ENCODE results near the gene CLEC4E.
A peak's percentile ranks its signal among the peaks of the same experiment; 100 is the strongest.

Gene CLEC4E

GRCh38 chr12:8549381-8549780, 8.7 kb upstream of the CLEC4E start:
- TF ChIP-seq CEBPB (IDR thresholded peaks at IDR 0.05) (no peak), TEAD4 (IDR thresholded peaks at IDR 0.05) (peak; percentile 48; the same call in 1 of the 2 replicates), USF1 (IDR thresholded peaks at IDR 0.05) (no peak), NFIC (IDR thresholded peaks at IDR 0.05) (peak; percentile 62), TCF12 (IDR thresholded peaks at IDR 0.05; ENCODE audit: low read depth) (peak; percentile 50; the same call in 1 of the 2 replicates), TAF1 (IDR thresholded peaks at IDR 0.05; ENCODE audit: low read depth) (no peak), EGR1 (IDR thresholded peaks at IDR 0.05) (no peak)

DNA sequence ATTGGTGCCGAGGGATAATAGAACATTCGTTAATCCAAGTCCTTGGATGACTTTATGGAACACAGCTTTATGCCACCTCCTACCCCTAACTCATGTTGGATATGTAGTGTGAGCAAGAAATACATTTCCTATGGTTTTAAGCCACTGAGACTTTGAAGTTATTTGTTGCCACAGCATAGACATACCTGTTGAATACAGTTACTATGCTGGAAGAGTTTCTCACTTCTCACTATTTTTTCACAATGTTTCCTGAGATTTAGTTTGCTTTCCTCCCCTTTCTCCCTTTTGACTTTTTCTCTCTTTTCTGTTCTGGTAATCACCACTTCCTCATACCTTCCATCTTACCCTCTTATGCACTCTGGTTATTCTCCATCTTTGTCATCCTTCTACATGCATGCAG, 7.5 kb upstream of the CLEC4E start:
- TF ChIP-seq FOXM1 (IDR thresholded peaks at IDR 0.05; ENCODE audit: borderline replicate concordance, low read depth) (no peak), TCF12 (IDR thresholded peaks at IDR 0.05; ENCODE audit: low read depth) (no peak), USF1 (IDR thresholded peaks at IDR 0.05) (no peak), RAD21 (IDR thresholded peaks at IDR 0.05; ENCODE audit: low read depth) (no peak), CEBPB (IDR thresholded peaks at IDR 0.05) (no peak), TEAD4 (IDR thresholded peaks at IDR 0.05) (no peak), TAF1 (IDR thresholded peaks at IDR 0.05; ENCODE audit: low read depth) (no peak), YY1 (IDR thresholded peaks at IDR 0.05; ENCODE audit: low read depth) (no peak), EP300 (IDR thresholded peaks at IDR 0.05; ENCODE audit: borderline replicate concordance) (no peak), EGR1 (IDR thresholded peaks at IDR 0.05) (no peak), CREB1 (IDR thresholded peaks at IDR 0.05; ENCODE audit: low read depth) (no peak)
- TF ChIP-seq, protein P1, sequence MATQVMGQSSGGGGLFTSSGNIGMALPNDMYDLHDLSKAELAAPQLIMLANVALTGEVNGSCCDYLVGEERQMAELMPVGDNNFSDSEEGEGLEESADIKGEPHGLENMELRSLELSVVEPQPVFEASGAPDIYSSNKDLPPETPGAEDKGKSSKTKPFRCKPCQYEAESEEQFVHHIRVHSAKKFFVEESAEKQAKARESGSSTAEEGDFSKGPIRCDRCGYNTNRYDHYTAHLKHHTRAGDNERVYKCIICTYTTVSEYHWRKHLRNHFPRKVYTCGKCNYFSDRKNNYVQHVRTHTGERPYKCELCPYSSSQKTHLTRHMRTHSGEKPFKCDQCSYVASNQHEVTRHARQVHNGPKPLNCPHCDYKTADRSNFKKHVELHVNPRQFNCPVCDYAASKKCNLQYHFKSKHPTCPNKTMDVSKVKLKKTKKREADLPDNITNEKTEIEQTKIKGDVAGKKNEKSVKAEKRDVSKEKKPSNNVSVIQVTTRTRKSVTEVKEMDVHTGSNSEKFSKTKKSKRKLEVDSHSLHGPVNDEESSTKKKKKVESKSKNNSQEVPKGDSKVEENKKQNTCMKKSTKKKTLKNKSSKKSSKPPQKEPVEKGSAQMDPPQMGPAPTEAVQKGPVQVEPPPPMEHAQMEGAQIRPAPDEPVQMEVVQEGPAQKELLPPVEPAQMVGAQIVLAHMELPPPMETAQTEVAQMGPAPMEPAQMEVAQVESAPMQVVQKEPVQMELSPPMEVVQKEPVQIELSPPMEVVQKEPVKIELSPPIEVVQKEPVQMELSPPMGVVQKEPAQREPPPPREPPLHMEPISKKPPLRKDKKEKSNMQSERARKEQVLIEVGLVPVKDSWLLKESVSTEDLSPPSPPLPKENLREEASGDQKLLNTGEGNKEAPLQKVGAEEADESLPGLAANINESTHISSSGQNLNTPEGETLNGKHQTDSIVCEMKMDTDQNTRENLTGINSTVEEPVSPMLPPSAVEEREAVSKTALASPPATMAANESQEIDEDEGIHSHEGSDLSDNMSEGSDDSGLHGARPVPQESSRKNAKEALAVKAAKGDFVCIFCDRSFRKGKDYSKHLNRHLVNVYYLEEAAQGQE (IDR thresholded peaks at IDR 0.05; ENCODE audit: low read depth) = no peak

DNA sequence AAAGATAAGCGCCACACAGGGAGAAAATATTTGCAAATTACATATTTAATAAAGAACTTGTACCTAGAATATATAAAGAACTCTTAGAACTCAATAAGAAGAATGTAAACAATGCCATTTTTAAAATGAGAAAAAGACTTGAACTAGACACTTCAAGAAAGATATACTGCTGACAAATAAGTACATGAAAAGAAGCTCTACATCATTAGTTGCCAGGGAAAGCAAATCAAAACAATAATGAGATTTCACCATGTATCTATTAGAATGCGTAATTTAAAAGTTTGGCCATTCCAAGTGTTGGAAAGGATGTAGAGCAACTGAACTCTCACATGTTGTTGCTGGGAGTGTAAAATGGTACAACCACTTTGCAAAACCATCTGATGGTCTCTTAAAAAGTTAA, 6.9 kb upstream of the CLEC4E start:
- no peak for TF ChIP-seq MAX (IDR thresholded peaks at IDR 0.05)
- TF ChIP-seq TAF1 (IDR thresholded peaks at IDR 0.05; ENCODE audit: low read depth) = no peak
- TF ChIP-seq TEAD4 (IDR thresholded peaks at IDR 0.05) = no peak
- no peak for TF ChIP-seq EP300 (IDR thresholded peaks at IDR 0.05; ENCODE audit: borderline replicate concordance)
- TF ChIP-seq RAD21 (IDR thresholded peaks at IDR 0.05; ENCODE audit: low read depth) = no peak
- TF ChIP-seq FOXM1 (IDR thresholded peaks at IDR 0.05; ENCODE audit: borderline replicate concordance, low read depth) = no peak
- no peak for TF ChIP-seq CREB1 (IDR thresholded peaks at IDR 0.05; ENCODE audit: low read depth)
- TF ChIP-seq, protein P1 (IDR thresholded peaks at IDR 0.05; ENCODE audit: low read depth) = no peak
- TF ChIP-seq YY1 (IDR thresholded peaks at IDR 0.05; ENCODE audit: low read depth) = no peak
- TF ChIP-seq EGR1 (IDR thresholded peaks at IDR 0.05) = no peak
- TF ChIP-seq NFIC (IDR thresholded peaks at IDR 0.05) = no peak
- TF ChIP-seq ZBTB7A (IDR thresholded peaks at IDR 0.05; ENCODE audit: low read depth) = no peak
- no peak for TF ChIP-seq TCF12 (IDR thresholded peaks at IDR 0.05; ENCODE audit: low read depth)

- TF ChIP-seq USF1 (IDR thresholded peaks at IDR 0.05) (no peak), ZBTB7A (IDR thresholded peaks at IDR 0.05; ENCODE audit: low read depth) (no peak), EP300 (IDR thresholded peaks at IDR 0.05; ENCODE audit: borderline replicate concordance) (no peak), YY1 (IDR thresholded peaks at IDR 0.05; ENCODE audit: low read depth) (no peak), FOXM1 (IDR thresholded peaks at IDR 0.05; ENCODE audit: borderline replicate concordance, low read depth) (no peak), CEBPB (IDR thresholded peaks at IDR 0.05) (no peak), RAD21 (IDR thresholded peaks at IDR 0.05; ENCODE audit: low read depth) (no peak), MAX (IDR thresholded peaks at IDR 0.05) (no peak), NFIC (IDR thresholded peaks at IDR 0.05) (no peak), TCF12 (IDR thresholded peaks at IDR 0.05; ENCODE audit: low read depth) (no peak), TEAD4 (IDR thresholded peaks at IDR 0.05) (no peak), TAF1 (IDR thresholded peaks at IDR 0.05; ENCODE audit: low read depth) (no peak), CREB1 (IDR thresholded peaks at IDR 0.05; ENCODE audit: low read depth) (no peak), EGR1 (IDR thresholded peaks at IDR 0.05) (no peak)
- TF ChIP-seq, protein P1 (IDR thresholded peaks at IDR 0.05; ENCODE audit: low read depth) = no peak
Measured at GRCh38 chr12:8546591-8546990, 5.9 kb upstream of the CLEC4E start.
